ENCODE measurements around the gene GABRB1. TPM values are rescaled to one million over a fixed set of nuclear protein-coding genes. Genes with fewer than 3 reads are reported as not detected.

Gene GABRB1
- total and polyA plus RNA-seq, 2 of the 8 experiments (the other 6 are each of a cell fraction or from before 2014, with no cell fraction given) = 0.22 to 0.38 TPM

DNA sequence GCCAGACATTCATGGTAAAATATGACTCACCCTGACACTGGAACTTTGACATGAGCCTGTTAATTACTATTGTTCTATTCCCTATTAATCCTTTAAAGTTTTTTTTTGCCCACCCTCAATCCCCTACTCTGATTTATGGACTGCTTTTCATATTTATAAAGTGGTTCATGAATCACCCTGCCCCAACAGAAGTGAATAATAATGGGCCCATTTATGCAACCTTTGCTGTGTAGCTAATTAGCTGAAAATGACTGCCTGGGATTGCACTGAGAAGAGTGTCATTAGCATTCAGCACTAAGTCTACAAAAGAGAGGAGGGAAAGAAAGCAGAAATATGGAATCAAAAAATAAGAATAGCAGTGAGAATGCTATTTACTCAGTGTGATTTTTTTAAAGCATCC lies 277.8 kb downstream of the GABRB1 start:
- Histone ChIP-seq H3K4me1 (replicated peaks in 1 of 4; ENCODE audit: control insufficient read depth in 3 of 4, insufficient read depth in 4 of 4, low read length in 3 of 4) (no peaks in the 10 kb centered on the region), H4K20me1 (replicated peaks in 1 of 2; ENCODE audit: control insufficient read depth in 1 of 2, insufficient read depth in 2 of 2, low read length in 2 of 2) (no peaks in the 10 kb centered on the region), H3K23ac (ENCODE audit: insufficient read length) (no peak overlapping the region), H4K8ac (ENCODE audit: extremely low read depth, insufficient read depth, low read length) (no peak overlapping the region), H3K18ac (ENCODE audit: extremely low read depth, low read length) (no peak overlapping the region), H2BK5ac (ENCODE audit: low read depth, low read length) (no peak overlapping the region), H3K4me2 (ENCODE audit: insufficient read depth in 1 of 2, low read depth in 2 of 2, low read length in 2 of 2) (no peak overlapping the region), H3K56ac (replicated peaks; ENCODE audit: insufficient read length, low read depth, low read length) (no peak overlapping the region), H4K91ac (replicated peaks; ENCODE audit: insufficient read length, low read length) (no peak overlapping the region), H3K27me3 (replicated peaks in 1 of 4; ENCODE audit: control insufficient read depth in 3 of 4, extremely low read depth in 1 of 4, insufficient read depth in 3 of 4, low read length in 3 of 4) (no peaks in the 10 kb centered on the region), H3K79me2 (ENCODE audit: control insufficient read depth in 1 of 2, insufficient read depth in 2 of 2, low read length in 2 of 2) (no peaks in the 10 kb centered on the region), H2BK120ac (replicated peaks; ENCODE audit: low read depth, low read length) (no peak overlapping the region), H2AK5ac (ENCODE audit: low read depth, low read length) (no peak overlapping the region), H2BK15ac (ENCODE audit: low read length) (no peak overlapping the region), H3K27ac (ENCODE audit: low read depth, low read length) (no peak overlapping the region), H2AFZ (ENCODE audit: low read length) (no peak overlapping the region), H3K14ac (ENCODE audit: insufficient read length) (no peak overlapping the region), H3K9ac (replicated peaks in 1 of 4; ENCODE audit: extremely low read depth in 1 of 4, low read depth in 3 of 4, low read length in 3 of 4) (no peak overlapping the region), H3K36me3 (ENCODE audit: control insufficient read depth in 2 of 4, insufficient read depth in 4 of 4, low read length in 3 of 4) (no peaks in the 10 kb centered on the region), H4K5ac (ENCODE audit: insufficient read length, low read depth, low read length) (no peak overlapping the region), H2BK12ac (ENCODE audit: low read depth, low read length) (no peak overlapping the region), H3K79me1 (ENCODE audit: low read depth, low read length) (no peaks in the 10 kb centered on the region), H3K4me3 (ENCODE audit: extremely low read depth in 1 of 4, insufficient read depth in 2 of 4, low read depth in 3 of 4, low read length in 4 of 4) (no peak overlapping the region), H3K9me3 (ENCODE audit: insufficient read depth in 2 of 2, low read depth in 1 of 2, low read length in 1 of 2) (no peaks in the 10 kb centered on the region), H2BK20ac (ENCODE audit: low read length) (no peak overlapping the region), H3K4ac (replicated peaks; ENCODE audit: insufficient read length, low read depth, low read length) (no peak overlapping the region), H3K23me2 (ENCODE audit: low read depth, low read length) (no peaks in the 10 kb centered on the region)
- DNase-seq (ENCODE audit: low read depth in 1 of 2, low spot score in 2 of 2) (no peak), FAIRE-seq (no peak)
- CTCF ChIA-PET (ENCODE audit: partially characterized antibody) = no interaction called here
- POLR2A ChIA-PET (ENCODE audit: partially characterized antibody) = no interaction called here
- TF ChIP-seq, protein P1, sequence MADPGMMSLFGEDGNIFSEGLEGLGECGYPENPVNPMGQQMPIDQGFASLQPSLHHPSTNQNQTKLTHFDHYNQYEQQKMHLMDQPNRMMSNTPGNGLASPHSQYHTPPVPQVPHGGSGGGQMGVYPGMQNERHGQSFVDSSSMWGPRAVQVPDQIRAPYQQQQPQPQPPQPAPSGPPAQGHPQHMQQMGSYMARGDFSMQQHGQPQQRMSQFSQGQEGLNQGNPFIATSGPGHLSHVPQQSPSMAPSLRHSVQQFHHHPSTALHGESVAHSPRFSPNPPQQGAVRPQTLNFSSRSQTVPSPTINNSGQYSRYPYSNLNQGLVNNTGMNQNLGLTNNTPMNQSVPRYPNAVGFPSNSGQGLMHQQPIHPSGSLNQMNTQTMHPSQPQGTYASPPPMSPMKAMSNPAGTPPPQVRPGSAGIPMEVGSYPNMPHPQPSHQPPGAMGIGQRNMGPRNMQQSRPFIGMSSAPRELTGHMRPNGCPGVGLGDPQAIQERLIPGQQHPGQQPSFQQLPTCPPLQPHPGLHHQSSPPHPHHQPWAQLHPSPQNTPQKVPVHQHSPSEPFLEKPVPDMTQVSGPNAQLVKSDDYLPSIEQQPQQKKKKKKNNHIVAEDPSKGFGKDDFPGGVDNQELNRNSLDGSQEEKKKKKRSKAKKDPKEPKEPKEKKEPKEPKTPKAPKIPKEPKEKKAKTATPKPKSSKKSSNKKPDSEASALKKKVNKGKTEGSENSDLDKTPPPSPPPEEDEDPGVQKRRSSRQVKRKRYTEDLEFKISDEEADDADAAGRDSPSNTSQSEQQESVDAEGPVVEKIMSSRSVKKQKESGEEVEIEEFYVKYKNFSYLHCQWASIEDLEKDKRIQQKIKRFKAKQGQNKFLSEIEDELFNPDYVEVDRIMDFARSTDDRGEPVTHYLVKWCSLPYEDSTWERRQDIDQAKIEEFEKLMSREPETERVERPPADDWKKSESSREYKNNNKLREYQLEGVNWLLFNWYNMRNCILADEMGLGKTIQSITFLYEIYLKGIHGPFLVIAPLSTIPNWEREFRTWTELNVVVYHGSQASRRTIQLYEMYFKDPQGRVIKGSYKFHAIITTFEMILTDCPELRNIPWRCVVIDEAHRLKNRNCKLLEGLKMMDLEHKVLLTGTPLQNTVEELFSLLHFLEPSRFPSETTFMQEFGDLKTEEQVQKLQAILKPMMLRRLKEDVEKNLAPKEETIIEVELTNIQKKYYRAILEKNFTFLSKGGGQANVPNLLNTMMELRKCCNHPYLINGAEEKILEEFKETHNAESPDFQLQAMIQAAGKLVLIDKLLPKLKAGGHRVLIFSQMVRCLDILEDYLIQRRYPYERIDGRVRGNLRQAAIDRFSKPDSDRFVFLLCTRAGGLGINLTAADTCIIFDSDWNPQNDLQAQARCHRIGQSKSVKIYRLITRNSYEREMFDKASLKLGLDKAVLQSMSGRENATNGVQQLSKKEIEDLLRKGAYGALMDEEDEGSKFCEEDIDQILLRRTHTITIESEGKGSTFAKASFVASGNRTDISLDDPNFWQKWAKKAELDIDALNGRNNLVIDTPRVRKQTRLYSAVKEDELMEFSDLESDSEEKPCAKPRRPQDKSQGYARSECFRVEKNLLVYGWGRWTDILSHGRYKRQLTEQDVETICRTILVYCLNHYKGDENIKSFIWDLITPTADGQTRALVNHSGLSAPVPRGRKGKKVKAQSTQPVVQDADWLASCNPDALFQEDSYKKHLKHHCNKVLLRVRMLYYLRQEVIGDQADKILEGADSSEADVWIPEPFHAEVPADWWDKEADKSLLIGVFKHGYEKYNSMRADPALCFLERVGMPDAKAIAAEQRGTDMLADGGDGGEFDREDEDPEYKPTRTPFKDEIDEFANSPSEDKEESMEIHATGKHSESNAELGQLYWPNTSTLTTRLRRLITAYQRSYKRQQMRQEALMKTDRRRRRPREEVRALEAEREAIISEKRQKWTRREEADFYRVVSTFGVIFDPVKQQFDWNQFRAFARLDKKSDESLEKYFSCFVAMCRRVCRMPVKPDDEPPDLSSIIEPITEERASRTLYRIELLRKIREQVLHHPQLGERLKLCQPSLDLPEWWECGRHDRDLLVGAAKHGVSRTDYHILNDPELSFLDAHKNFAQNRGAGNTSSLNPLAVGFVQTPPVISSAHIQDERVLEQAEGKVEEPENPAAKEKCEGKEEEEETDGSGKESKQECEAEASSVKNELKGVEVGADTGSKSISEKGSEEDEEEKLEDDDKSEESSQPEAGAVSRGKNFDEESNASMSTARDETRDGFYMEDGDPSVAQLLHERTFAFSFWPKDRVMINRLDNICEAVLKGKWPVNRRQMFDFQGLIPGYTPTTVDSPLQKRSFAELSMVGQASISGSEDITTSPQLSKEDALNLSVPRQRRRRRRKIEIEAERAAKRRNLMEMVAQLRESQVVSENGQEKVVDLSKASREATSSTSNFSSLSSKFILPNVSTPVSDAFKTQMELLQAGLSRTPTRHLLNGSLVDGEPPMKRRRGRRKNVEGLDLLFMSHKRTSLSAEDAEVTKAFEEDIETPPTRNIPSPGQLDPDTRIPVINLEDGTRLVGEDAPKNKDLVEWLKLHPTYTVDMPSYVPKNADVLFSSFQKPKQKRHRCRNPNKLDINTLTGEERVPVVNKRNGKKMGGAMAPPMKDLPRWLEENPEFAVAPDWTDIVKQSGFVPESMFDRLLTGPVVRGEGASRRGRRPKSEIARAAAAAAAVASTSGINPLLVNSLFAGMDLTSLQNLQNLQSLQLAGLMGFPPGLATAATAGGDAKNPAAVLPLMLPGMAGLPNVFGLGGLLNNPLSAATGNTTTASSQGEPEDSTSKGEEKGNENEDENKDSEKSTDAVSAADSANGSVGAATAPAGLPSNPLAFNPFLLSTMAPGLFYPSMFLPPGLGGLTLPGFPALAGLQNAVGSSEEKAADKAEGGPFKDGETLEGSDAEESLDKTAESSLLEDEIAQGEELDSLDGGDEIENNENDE (IDR thresholded peaks at IDR 0.05; ENCODE audit: insufficient replicate concordance, low read length) = no peak

Measured in H1 (cell line).